ENCODE results near the gene AURKA. TPM values are rescaled to one million over a fixed set of nuclear protein-coding genes. Genes with fewer than 3 reads are reported as not detected.

AURKA gene
- total and polyA plus RNA-seq, 9 of the 15 experiments (the other 6 are each of a cell fraction or from before 2014, with no cell fraction given): 72.7 to 162 (median 113) TPM

DNA sequence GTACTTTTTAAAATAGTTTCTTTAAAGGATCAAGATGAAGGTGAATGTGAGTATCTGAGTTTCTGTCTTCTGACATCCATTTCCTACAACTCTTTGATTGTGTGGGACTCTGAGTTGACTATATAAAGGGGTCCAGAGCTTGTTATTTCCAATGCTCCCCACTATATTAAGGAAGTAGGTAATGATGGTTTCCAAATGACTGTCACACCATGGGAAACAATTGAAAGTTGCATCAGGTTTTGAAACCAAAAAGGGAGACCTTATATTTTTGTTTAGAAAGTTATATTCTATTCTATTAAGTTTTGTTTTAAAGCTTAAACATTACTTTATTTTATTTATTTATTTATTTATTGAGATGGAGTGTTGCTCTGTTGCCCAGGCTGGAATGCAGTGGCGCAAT, 31.2 kb upstream of the AURKA start:
- intact Hi-C loops (cut with micrococcal nuclease) (no loop called here), in situ Hi-C loops (cut with MboI) (no loop called here)
- H3K4me3 ChIP-seq: no peak overlapping the region
- CTCF ChIA-PET (ENCODE audit: low intra/inter-chr PET ratio): no interaction called here
- H3K9me3 ChIP-seq (replicated peaks; ENCODE audit: control insufficient read depth, insufficient read depth, low read depth, low read length): no peaks in the 10 kb centered on the region
- peak overlapping the region; percentile 62; the same call in 1 of the 2 replicates for H3K4me2 ChIP-seq (ENCODE audit: insufficient read depth, low read length)
- no peaks in the 10 kb centered on the region for H3K9me1 ChIP-seq (ENCODE audit: control insufficient read depth, insufficient read depth, low read length)
- POLR2A ChIA-PET: interaction anchor here (1.4 to 6.8 kb wide), 3 partner anchors 10 to 20 kb away, joined by 7 to 72 read pairs (median 15); partner anchors contain the start of gene CASS4
- no peak overlapping the region for H2AFZ ChIP-seq (ENCODE audit: low read depth, low read length)
- no peak for FAIRE-seq
- no peaks in the 10 kb centered on the region for H3K27me3 ChIP-seq (ENCODE audit: control insufficient read depth in 2 of 2, insufficient read depth in 2 of 2, low read length in 2 of 2)
- H3K4me1 ChIP-seq (replicated peaks in 1 of 2; ENCODE audit: control insufficient read depth in 2 of 2, insufficient read depth in 2 of 2, low read length in 2 of 2): peaks cover 28 to 78% of the 10 kb centered on the region in 2 experiments
- H3K36me3 ChIP-seq (ENCODE audit: control insufficient read depth, insufficient read depth, low read length): peaks cover 81% of the 10 kb centered on the region
- DNase-seq (ENCODE audit: extremely low read depth in 1 of 4, low spot score in 3 of 4): no peak
- peak overlapping the region; percentile 27; the same call in 1 of the 3 replicates for H3K27ac ChIP-seq (ENCODE audit: extremely low read depth, low read depth, low read length)
- peaks cover 23% of the 10 kb centered on the region; the same call in 1 of the 2 replicates for H4K20me1 ChIP-seq (replicated peaks; ENCODE audit: control insufficient read depth, insufficient read depth, low read length)
- no TSS peak for BruUV-seq (replicated peaks)
- 100% methylated on average over 1 of the region's 1 CpG for WGBS (ENCODE audit: insufficient coverage, low coverage, missing lambda C conversion rate)
- ATAC-seq: no peak
- TF ChIP-seq MTA2 (IDR thresholded peaks at IDR 0.05; ENCODE audit: low read depth) (no peak), GTF2A2 (tag; IDR thresholded peaks at IDR 0.05) (no peak), CEBPG (CRISPR knock-in tag; IDR thresholded peaks at IDR 0.05) (no peak), CEBPG (tag; conservative IDR thresholded peaks at IDR 0.05 in 1 of 2, IDR thresholded peaks at IDR 0.05 in 1 of 2) (peak in 1 of 2 experiments; percentile 6; a peak in 1 of 4 replicates)
- TF ChIP-seq, protein P1, sequence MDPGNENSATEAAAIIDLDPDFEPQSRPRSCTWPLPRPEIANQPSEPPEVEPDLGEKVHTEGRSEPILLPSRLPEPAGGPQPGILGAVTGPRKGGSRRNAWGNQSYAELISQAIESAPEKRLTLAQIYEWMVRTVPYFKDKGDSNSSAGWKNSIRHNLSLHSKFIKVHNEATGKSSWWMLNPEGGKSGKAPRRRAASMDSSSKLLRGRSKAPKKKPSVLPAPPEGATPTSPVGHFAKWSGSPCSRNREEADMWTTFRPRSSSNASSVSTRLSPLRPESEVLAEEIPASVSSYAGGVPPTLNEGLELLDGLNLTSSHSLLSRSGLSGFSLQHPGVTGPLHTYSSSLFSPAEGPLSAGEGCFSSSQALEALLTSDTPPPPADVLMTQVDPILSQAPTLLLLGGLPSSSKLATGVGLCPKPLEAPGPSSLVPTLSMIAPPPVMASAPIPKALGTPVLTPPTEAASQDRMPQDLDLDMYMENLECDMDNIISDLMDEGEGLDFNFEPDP (CRISPR knock-in tag; IDR thresholded peaks at IDR 0.05): no peak
- peak overlapping the region in 1 of 2 experiments; percentile 62; a peak in 1 of 4 replicates for H3K9ac ChIP-seq (ENCODE audit: insufficient read depth in 1 of 2, low read depth in 2 of 2, low read length in 2 of 2)
- H3K79me2 ChIP-seq (ENCODE audit: control insufficient read depth, insufficient read depth, low read length): peaks cover 99% of the 10 kb centered on the region

Data from K562 (cell line).